ENCODE data around the gene PABPC5.

- TF ChIP-seq EZH2phosphoT487 (IDR thresholded peaks at IDR 0.05; ENCODE audit: borderline replicate concordance): no peak
- TF ChIP-seq, protein P1, sequence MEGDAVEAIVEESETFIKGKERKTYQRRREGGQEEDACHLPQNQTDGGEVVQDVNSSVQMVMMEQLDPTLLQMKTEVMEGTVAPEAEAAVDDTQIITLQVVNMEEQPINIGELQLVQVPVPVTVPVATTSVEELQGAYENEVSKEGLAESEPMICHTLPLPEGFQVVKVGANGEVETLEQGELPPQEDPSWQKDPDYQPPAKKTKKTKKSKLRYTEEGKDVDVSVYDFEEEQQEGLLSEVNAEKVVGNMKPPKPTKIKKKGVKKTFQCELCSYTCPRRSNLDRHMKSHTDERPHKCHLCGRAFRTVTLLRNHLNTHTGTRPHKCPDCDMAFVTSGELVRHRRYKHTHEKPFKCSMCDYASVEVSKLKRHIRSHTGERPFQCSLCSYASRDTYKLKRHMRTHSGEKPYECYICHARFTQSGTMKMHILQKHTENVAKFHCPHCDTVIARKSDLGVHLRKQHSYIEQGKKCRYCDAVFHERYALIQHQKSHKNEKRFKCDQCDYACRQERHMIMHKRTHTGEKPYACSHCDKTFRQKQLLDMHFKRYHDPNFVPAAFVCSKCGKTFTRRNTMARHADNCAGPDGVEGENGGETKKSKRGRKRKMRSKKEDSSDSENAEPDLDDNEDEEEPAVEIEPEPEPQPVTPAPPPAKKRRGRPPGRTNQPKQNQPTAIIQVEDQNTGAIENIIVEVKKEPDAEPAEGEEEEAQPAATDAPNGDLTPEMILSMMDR (conservative IDR thresholded peaks at IDR 0.05; ENCODE audit: low read length): no peak
Measured at GRCh38 chrX:91435395-91435794, 756 bp downstream of the PABPC5 start.
